ENCODE measurements around the gene AMACR.

GRCh38 chr5:34013547-34013946, 5.7 kb upstream of the AMACR start:
- TF ChIP-seq ARNT (IDR thresholded peaks at IDR 0.05) (no peak), SP1 (IDR thresholded peaks at IDR 0.05) (no peak), CTBP1 (IDR thresholded peaks at IDR 0.05; ENCODE audit: borderline replicate concordance) (no peak), NFRKB (IDR thresholded peaks at IDR 0.05) (no peak), FOXM1 (IDR thresholded peaks at IDR 0.05; ENCODE audit: borderline replicate concordance) (no peak)
